Skin epidermis (tissue), 12 donors: ENCODE data around the gene NPY4R.
"Not testable (repeated sequence)": the region's sequence is repeated elsewhere in the genome, so short reads cannot be mapped to it uniquely, and the experiment has no call there.

ENCODE experiments used
- H3K27ac ChIP-seq, 21 experiments: fragments of 200-600 bp; sonication (generic) in 11 of 21; one replicate each; pipeline ENCODE4 v1.5.0; 2020; ENCODE audit warnings: mild to moderate bottlenecking in 3 of 21, inconsistent platforms in 2 of 21, moderate library complexity in 2 of 21
- H3K4me3 ChIP-seq, 7 experiments: fragments of 200-600 bp; sonication (generic) in 2 of 7; one replicate each; pipeline ENCODE4 v1.5.0; 2020; ENCODE audit warnings: inconsistent platforms in 2 of 7, mild to moderate bottlenecking in 2 of 7, moderate library complexity in 1 of 7

The NPY4R gene

GRCh38 chr10:46465765-46466164 is at the start of gene NPY4R:
NPY4R (minus strand) TSS chr10:46465958; CDS start chr10:46462635, 3,323 bp downstream.
- not testable (repeated sequence) for H3K27ac ChIP-seq, H3K4me3 ChIP-seq

- Histone ChIP-seq H3K27ac (no peak overlapping the region), H3K4me3 (no peak overlapping the region)
These were observed 49.6 kb upstream of the NPY4R start for GRCh38 chr10:46515366-46515765.

- no peak overlapping the region for H3K4me3 ChIP-seq
These were observed 49.1 kb upstream of the NPY4R start for GRCh38 chr10:46514899-46515298.

GRCh38 chr10:46514431-46514861 is 48.7 kb upstream of the NPY4R start:
- H3K27ac ChIP-seq: no peak overlapping the region
- no peak overlapping the region for H3K4me3 ChIP-seq

More at GRCh38 chr10:46514899-46515298, 49.1 kb upstream of the NPY4R start:
- H3K27ac ChIP-seq: no peak overlapping the region

- not testable (repeated sequence) for H3K27ac ChIP-seq, H3K4me3 ChIP-seq
These were observed 47.6 kb upstream of the NPY4R start for GRCh38 chr10:46513333-46513732.

- not testable (repeated sequence) for H3K27ac ChIP-seq, H3K4me3 ChIP-seq
These were observed 47.0 kb upstream of the NPY4R start for GRCh38 chr10:46512725-46513124.

- H3K4me3 ChIP-seq, H3K27ac ChIP-seq: not testable (repeated sequence)
These were observed 46.2 kb upstream of the NPY4R start for GRCh38 chr10:46512002-46512401.

- H3K4me3 ChIP-seq, H3K27ac ChIP-seq: not testable (repeated sequence)
These were observed 34.2 kb upstream of the NPY4R start for GRCh38 chr10:46499990-46500389.

- H3K4me3 ChIP-seq, H3K27ac ChIP-seq: not testable (repeated sequence)
These were observed 33.4 kb upstream of the NPY4R start for GRCh38 chr10:46498985-46499703.

GRCh38 chr10:46497878-46498277 is 32.1 kb upstream of the NPY4R start:
- H3K27ac ChIP-seq, H3K4me3 ChIP-seq: not testable (repeated sequence)

- not testable (repeated sequence) for H3K4me3 ChIP-seq, H3K27ac ChIP-seq
These were observed 31.6 kb upstream of the NPY4R start for GRCh38 chr10:46497401-46497800.

GRCh38 chr10:46491364-46492114 is 25.8 kb upstream of the NPY4R start:
- not testable (repeated sequence) for H3K27ac ChIP-seq, H3K4me3 ChIP-seq

GRCh38 chr10:46490285-46490684 is 24.5 kb upstream of the NPY4R start:
- not testable (repeated sequence) for H3K27ac ChIP-seq, H3K4me3 ChIP-seq

GRCh38 chr10:46486459-46486858 is 20.7 kb upstream of the NPY4R start:
- H3K4me3 ChIP-seq, H3K27ac ChIP-seq: not testable (repeated sequence)

- H3K4me3 ChIP-seq: not testable (repeated sequence)
These were observed 9.1 kb upstream of the NPY4R start for GRCh38 chr10:46474746-46475320.

GRCh38 chr10:46473758-46474157 is 8.0 kb upstream of the NPY4R start:
- not testable (repeated sequence) for H3K4me3 ChIP-seq, H3K27ac ChIP-seq

More at GRCh38 chr10:46474746-46475320, 9.1 kb upstream of the NPY4R start:
- not testable (repeated sequence) for H3K27ac ChIP-seq

GRCh38 chr10:46470134-46470533 is 4.4 kb upstream of the NPY4R start:
- not testable (repeated sequence) for H3K4me3 ChIP-seq, H3K27ac ChIP-seq

GRCh38 chr10:46468119-46468809 is 2.5 kb upstream of the NPY4R start:
- H3K4me3 ChIP-seq, H3K27ac ChIP-seq: not testable (repeated sequence)

GRCh38 chr10:46463608-46464007 is 2.1 kb downstream of the NPY4R start:
- not testable (repeated sequence) for H3K27ac ChIP-seq, H3K4me3 ChIP-seq

- H3K27ac ChIP-seq, H3K4me3 ChIP-seq: not testable (repeated sequence)
These were observed 3.5 kb downstream of the NPY4R start for GRCh38 chr10:46462276-46462675.
